Peyer's patch (tissue), 4 donors: Measurements from ENCODE around the gene EP400.

Source experiments
- CTCF ChIP-seq, 6 experiments: fragments of 450-650 bp in 4 of 6; fragments of 200-600 bp in 2 of 6; sonication (generic) in 1 of 6; IDR thresholded peaks; one replicate each; pipeline ENCODE4 v1.5.1; 2017 to 2019; ENCODE audit warnings: antibody characterized with exemption in 6 of 6, mild to moderate bottlenecking in 3 of 6, moderate library complexity in 1 of 6
- POLR2A ChIP-seq, 2 donors: fragments of 450-650 bp; IDR thresholded peaks; one replicate each; pipeline ENCODE4 v1.5.1; 2017; ENCODE audit warnings: antibody characterized with exemption in 2 of 2, mild to moderate bottlenecking in 2 of 2, moderate library complexity in 2 of 2

GRCh38 chr12:132015686-132016430, 66.1 kb downstream of the EP400 start:
- TF ChIP-seq CTCF (IDR thresholded peaks at IDR 0.05) (no peak), POLR2A (IDR thresholded peaks at IDR 0.05) (no peak)
